Measurements from ENCODE around the gene ANKRD13C.
"Not testable (repeated sequence)": the region's sequence is repeated elsewhere in the genome, so short reads cannot be mapped to it uniquely, and the experiment has no call there.

ANKRD13C gene

DNA sequence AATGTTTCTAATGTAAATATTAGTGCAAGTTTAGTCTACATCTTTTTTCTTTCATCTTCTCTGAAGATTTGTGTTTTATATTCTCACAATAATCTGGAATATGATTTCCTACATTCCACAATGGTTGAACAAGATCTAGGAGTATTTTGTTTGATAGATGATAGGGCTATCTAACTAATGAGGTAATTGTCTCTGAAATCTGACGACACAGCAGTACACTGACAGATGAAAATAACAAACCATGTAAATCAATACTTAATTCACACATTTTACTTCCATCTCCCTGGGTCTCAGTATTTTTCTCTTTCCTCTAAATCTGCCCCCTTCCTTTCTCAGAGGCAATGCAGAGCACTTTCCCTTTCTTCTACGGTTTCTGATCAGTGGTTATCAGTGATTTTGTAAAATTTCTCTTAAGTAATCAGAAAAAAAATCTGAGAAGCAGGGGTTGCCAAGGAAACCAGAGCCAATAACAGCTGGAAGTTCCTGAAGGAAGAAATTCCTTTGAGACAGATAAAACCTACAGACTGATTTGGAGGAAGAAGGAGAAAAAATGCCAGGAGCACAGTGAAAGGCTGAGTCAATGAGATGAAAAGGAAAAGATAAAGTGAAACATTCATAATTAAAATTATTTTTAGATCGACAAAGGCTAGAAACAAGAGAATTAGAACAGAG, 7.3 kb upstream of the ANKRD13C start:
- in situ Hi-C loops (cut with HindIII; ENCODE audit: low sequenced_read_pairs) = no loop called here

DNA sequence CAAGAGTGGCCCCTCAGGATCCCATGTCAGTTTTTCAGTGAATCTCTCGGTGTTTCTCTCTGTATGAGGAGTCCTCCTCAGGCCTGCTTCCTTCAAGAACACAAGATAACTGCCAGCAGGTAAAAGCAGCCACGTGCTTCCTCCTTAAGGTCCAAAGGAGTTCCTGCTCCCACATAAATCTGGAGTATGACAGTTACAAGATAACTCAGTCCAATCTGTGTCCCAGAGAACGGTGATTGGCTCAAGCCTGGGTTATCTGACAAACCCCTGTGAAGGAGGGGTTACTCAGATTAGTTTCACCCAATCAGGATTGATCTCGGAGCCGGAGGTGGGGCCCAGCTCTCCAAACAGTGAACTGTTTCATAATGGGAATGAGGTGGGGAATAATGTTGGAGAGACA, 5.8 kb upstream of the ANKRD13C start:
- in situ Hi-C loops (cut with HindIII; ENCODE audit: low sequenced_read_pairs) = no loop called here

GRCh38 chr1:70358921-70359564, 4.5 kb upstream of the ANKRD13C start:
- in situ Hi-C loops (cut with HindIII; ENCODE audit: low sequenced_read_pairs) = no loop called here

DNA sequence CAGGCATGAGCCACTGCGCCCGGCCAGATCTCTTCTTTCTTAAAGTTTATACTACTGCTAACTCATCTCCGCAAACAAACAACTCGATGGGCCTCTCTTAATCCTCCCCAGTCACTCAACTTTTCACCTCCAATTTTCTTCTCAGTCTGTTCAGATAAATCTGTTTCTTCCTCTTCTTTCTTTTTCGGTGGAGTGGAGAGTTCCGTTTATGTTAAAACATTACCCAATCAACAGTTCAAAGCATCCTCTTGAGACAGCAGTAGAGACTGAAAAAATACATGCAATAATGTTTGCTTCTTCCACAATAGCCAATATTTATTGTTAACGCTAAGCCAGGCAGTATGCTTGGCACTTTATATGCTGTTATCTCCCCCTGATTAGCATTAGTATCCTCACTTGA, 1.4 kb upstream of the ANKRD13C start:
- in situ Hi-C loops (cut with HindIII; ENCODE audit: low sequenced_read_pairs) = no loop called here

- in situ Hi-C loops (cut with HindIII; ENCODE audit: low sequenced_read_pairs) = no loop called here
Measured at GRCh38 chr1:70355111-70355407, 537 bp upstream of the ANKRD13C start.

DNA sequence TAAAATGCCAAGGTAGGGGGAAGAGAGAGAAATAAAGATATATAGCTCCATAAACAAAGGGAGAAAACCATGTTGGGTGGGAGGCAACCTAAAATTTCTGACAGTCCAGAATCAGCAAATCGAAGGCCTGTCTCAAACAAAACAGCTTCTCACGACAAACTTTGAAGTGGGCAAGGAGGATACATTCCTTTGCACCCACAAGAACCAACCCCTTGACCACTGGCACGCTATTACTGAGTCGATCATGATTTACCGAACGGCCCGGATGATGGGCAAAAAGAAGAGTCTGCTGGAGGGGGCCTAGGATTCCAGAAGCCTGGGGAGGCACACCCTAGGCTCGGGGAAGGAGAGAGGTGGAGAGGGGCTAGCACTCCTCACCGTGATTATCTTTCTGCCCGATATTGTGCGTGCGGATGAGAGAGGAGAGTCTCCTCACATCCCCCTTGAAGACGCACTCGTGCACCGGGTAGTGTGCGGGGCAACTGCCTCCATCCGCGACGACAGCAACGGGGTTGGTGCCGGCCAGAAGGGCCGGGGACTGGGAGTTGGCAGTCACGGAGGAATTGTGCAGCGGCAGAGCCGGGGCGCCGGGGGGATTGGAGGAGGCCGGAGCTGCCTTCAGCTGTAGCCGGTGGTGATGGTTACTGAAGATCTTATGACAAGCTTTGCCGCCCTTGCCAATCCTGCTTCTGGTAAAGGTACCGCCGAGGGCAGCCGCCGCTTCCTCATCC, 756 bp downstream of the ANKRD13C start:
- in situ Hi-C loops (cut with HindIII; ENCODE audit: low sequenced_read_pairs) = no loop called here

GRCh38 chr1:70353044-70353443, 1.5 kb downstream of the ANKRD13C start:
- in situ Hi-C loops (cut with HindIII; ENCODE audit: low sequenced_read_pairs) = no loop called here

- in situ Hi-C loops (cut with HindIII; ENCODE audit: low sequenced_read_pairs) = not testable (repeated sequence)
Measured at GRCh38 chr1:70349799-70350198, 4.7 kb downstream of the ANKRD13C start.

DNA sequence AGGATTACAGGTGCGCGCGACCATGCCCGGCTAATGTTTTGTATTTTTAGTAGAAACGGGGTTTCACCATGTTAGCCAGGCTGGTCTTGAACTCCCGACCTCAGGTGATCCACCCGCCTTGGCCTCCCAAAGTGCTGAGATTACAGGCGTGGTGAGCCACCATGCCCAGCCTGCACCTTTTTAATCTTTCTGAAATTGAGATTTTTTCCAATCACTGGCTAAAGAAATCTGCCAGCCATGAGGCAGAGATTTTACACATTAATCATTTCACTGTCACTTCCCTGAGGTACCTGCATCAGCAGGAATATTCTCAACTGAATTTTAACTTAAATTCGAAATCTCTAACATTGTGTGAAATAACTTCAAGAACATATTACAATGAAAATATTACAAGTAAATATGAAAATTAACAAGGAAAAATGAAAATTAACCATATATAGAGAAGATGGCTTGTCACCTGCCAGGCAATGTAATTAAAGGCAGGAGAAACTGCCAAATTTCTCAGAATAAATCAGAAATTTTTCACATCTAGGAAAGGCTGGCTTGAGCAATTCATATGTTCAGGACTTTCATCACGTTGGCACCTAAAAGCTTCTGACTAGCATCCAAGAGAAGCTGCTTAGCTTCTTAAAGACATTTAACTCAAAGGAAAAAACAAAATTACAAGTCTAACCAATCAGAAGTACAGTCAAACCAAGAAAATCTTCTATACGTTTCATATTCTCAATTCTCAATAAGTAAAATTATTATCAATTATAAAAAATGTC, 5.9 kb downstream of the ANKRD13C start:
- in situ Hi-C loops (cut with HindIII; ENCODE audit: low sequenced_read_pairs) = no loop called here

GRCh38 chr1:70339644-70340043, 14.9 kb downstream of the ANKRD13C start:
- in situ Hi-C loops (cut with HindIII; ENCODE audit: low sequenced_read_pairs) = not testable (repeated sequence)

DNA sequence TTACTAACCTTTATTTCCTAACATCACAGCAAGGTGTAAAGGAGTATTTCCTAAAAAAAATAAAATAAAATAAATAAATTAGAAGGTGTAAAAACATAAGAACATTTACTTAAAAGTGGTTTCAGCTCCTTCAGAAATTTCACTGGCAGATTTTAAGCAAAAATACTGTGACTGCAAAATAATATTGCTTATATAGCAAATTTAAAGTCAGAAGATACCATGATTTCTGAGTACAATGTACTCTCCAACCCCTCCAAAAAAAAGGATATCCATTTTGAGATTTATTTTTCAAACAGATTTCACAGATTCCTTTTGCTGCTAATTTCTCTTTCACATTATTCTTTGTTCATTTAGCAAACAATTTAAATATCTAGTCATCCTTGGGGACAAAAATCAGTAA, 18.5 kb downstream of the ANKRD13C start:
- in situ Hi-C loops (cut with HindIII; ENCODE audit: low sequenced_read_pairs) = no loop called here

- in situ Hi-C loops (cut with HindIII; ENCODE audit: low sequenced_read_pairs) = no loop called here
Measured at GRCh38 chr1:70334436-70334835, 20.1 kb downstream of the ANKRD13C start.

GRCh38 chr1:70333245-70333644, 21.3 kb downstream of the ANKRD13C start:
- in situ Hi-C loops (cut with HindIII; ENCODE audit: low sequenced_read_pairs) = no loop called here

- in situ Hi-C loops (cut with HindIII; ENCODE audit: low sequenced_read_pairs) = no loop called here
Measured at GRCh38 chr1:70331962-70332361, 22.6 kb downstream of the ANKRD13C start.

DNA sequence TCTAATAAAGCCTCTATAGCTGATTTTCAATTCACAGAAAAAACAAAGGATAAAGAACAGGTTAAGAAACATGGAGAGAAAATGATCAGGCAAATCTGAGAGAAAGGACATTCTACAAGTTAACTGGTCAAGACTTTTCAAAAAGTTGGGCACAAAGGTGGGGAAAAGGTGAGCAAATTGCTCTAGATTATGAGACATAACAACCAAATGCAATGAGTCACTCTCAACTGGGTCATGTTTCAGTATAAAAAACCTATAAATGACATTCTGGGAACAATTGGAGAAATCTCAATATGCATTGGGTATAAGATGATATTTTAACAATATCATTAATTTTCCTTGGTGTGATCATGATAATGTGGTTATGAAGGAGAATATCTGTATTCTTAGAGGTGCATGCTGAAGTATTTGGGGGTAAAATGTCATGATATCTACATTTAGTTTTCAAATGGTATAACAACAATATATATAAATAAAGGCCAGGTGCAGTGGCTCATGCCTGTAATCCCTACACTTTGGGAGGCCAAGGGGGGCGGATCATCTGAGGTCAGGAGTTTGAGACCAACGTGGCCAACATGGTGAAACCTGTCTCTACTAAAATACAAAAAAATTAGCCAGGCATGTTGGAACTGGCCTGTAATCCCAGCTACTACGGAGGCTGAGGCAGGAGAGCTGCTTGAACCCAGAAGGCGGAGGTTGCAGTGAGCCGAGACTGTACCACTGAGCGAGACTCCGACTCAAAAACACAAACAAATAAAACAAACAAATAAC, 27.0 kb downstream of the ANKRD13C start:
- in situ Hi-C loops (cut with HindIII; ENCODE audit: low sequenced_read_pairs) = no loop called here

DNA sequence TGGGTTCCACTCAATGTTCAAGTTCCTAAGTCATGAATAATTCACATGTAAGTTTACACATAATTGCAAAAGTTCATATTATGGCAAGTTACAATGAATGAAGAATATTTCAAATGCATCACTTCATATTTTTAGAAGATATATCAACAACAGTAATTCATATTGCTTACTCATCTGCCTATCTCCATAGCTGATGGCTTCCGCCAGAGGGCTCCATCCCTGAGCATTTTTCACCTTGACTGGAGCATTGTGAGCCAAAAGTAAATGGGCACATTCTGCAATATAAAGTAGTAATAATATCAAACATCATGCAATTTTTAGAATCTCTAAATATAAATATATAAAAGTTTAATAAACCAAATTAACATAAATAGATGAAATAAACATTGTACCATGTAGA, 29.8 kb downstream of the ANKRD13C start:
- in situ Hi-C loops (cut with HindIII; ENCODE audit: low sequenced_read_pairs) = no loop called here

- in situ Hi-C loops (cut with HindIII; ENCODE audit: low sequenced_read_pairs) = no loop called here
Measured at GRCh38 chr1:70319750-70320149, 34.8 kb downstream of the ANKRD13C start.

GRCh38 chr1:70318191-70318590, 36.3 kb downstream of the ANKRD13C start:
- in situ Hi-C loops (cut with HindIII; ENCODE audit: low sequenced_read_pairs) = no loop called here

DNA sequence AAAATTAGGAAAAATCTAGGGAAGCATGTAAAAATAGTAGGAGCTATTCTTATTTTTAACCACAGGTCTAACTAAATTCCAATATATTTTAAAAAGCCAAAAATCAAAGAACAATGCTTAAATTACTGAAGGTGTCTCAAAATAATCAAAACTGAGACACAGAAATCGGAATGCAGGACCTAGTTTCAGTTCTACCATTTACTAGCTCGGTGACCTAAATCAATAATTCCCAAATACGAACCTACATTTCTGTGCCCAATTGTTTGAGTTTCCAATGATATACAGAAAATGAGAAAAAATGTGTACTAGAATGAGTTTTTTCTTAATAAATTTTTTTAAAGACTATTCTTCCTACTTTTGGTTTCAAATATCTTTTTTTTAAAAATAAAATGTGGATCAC, 37.4 kb downstream of the ANKRD13C start:
- in situ Hi-C loops (cut with HindIII; ENCODE audit: low sequenced_read_pairs) = no loop called here

GRCh38 chr1:70315782-70316181, 38.7 kb downstream of the ANKRD13C start:
- in situ Hi-C loops (cut with HindIII; ENCODE audit: low sequenced_read_pairs) = no loop called here

All from DLD1 (cell line).